Stimulated activated CD8-positive, alpha-beta memory T cell treated with anti-CD3 and anti-CD28 coated beads, Interleukin-2, amount 100 ng/mL, for 48 hours (primary cell): Measurements from ENCODE around the gene TMEM45B.
"Not testable (repeated sequence)": the region's sequence is repeated elsewhere in the genome, so short reads cannot be mapped to it uniquely, and the experiment has no call there.

Experiments used
- DNase-seq, 2 donors: peaks; one replicate each; pipeline ENCODE4 v3.0.0-alpha.2; 2020; ENCODE audit warnings: low read depth in 2 of 2

The TMEM45B gene

DNA sequence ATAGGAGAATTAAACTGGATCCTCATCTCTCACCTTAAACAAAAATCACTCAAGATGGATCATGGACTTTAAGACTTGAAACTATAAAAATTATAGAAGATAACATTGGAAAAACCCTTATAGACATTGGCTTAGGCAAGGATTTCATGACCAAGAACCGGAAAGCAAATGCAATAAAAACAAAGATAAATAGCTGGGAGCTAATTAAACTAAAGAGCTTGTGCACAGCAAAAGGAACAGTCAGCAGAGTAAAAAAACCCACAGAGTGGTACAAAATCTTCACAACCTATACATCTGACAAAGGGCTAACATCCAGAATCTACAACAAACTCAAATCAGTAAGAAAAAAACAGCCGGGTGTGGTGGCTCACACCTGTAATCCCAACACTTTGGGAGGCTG lies 7.4 kb upstream of the TMEM45B start:
- DNase-seq: not testable (repeated sequence)

DNA sequence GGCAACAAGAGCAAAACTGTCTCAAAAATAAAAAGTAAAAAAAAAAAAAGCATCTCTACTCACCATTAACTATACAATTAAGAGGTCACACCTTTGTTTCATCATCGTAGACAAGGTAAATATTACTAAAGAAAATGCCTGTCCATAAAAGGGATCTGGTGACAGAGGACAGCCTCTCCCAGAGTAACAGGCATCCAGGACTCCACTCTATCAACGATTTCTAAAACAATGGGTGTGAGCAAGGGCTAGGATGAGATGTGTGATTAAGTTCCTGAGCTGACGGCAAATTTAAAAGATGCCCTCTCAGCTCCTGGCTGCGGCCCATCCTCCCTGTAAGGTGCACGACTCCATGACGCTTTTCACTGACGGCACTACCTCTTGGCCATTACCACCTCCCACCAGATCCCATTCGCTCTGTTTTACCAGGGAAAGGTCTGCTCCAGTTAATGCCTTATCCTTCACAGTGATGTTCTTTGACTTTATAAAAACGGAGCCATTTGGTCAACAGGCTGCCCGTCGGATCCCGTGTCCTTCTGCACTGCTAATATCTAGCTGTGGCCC lies 2.3 kb upstream of the TMEM45B start:
- no peak for DNase-seq

DNA sequence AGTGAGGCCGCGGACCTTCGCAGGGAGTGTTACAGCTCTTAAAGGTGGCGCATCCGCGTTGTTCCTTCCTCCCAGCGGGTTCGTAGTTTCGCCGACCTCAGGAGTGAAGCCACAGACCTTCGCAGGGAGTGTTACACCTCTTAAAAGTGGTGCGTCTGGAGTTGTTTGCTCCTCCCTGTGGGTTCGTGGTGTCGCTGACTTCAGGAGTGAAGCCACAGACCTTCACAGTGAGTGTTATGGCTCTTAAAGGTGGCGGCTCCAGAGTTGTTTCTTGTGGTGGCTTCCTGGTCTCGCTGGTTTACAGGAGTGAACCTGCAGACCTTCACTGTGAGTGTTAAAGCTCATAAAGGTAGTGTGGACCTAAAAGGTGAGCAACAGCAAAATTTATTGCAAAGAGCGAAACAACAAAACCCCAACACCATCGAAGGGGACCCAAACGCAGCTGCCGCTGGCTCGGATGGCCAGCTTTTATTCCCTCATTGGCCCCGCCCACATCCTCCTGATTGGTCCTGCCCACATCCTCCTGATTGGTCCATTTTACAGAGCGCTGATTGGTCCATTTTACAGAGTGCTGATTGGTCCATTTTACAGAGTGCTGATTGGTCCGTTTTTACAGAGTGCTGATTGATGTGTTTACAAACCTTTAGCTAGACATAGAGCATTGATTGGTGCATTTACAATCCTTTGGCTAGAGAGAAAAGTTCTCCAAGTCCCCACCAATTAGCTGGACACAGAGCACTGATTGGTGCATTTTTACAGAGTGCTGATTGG lies 1.2 kb upstream of the TMEM45B start:
- DNase-seq: peak; percentile 26 to 62

DNA sequence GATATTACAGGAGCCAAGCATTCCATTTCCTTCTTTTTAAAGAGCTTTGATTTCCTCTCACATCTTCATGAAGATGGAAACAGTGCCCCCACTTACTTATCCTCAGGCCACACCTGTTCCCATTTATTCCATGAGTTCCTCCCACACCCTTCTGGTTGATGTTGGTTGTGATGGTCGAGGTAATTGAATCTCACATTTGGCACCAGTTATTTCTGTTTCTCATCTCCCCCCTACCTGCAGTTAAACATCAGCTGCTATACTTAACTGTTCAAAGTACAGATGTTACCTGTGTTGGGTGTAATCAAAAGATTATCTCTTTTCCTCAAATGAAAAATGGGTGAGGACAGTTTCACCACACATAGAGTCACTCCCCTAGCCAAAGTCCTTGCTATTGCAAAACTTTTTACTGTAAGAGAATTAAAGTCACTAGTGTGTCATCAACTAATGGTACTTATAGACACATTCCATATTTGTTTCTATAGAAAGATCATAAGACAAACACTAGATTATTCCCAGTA lies 1.9 kb downstream of the TMEM45B start:
- no peak for DNase-seq

DNA sequence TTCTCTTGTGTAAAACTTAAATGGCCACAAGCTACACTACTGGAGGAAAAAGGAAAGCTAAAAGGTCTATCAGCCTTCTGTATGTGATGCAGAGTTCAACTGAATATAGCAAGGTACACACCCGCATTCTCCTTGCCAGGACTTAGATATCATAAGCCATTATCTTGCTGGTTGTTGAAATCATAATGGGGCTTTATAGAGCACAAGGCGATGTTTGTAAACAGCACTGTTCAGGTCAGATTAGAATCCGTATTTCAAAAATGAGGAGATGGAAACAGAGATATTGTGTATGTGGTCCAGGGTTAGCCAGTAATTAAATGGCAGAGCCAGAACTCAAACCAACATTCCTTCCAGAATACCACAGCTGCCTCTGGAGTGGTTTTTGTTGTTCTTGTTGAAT lies 2.6 kb downstream of the TMEM45B start:
- not testable (repeated sequence) for DNase-seq

DNA sequence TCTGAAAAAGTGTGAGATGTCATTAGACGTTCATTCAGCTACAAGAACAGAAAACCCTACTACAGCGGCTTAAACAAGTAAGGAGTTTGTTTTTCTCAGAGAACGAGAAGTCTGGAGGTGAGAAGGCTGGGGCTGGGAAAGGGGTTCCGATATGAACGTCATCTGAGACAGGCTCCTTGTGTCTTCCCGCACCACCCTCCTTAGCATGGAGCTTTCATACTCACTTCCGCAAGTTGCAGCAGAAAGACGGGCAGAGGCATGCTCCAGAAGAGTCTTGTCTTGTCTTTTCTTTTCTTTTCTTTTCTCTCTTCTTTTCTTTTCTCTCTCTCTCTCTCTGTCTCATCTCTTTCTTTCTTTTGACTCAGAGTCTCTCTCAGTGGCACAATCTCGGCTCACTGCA lies 3.6 kb downstream of the TMEM45B start:
- no peak for DNase-seq

DNA sequence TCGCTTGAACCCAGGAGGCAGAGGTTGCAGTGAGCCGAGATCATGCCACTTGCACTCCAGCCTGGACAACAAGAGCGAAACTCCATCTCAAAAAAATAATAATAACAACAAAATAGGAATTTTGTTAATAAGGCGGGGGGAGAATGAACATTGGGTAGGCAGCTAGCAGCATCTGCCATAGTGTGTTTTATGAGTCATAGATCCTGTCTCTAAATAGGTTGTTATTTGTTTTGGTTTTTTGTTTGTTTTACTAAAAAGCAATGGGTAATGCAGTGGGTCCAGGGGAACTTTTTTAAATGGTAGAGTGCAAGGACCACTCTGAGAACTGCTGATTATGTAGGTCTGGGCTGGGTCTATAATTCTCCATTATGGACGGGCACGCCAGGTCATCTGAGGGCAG lies 4.6 kb downstream of the TMEM45B start:
- DNase-seq: not testable (repeated sequence)

DNA sequence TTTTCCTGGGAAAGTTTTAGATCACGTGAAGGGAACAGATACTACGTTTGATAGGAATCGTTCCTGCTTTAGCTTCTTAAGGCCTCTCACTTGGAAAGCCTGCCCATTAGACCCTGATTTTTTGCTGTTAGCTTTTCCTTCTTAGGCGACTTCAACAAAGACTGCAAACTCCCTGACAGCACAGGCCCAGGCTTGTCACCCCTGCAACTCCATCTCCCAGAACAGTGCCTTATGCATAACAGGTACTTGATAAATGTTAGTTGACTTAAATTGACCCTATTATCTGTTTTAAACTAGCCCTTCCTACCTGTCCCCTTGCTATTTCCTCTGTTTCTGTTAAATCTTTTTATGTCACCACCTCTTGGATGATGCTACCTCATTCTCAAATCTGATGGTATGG lies 7.6 kb downstream of the TMEM45B start:
- DNase-seq: not testable (repeated sequence)

DNA sequence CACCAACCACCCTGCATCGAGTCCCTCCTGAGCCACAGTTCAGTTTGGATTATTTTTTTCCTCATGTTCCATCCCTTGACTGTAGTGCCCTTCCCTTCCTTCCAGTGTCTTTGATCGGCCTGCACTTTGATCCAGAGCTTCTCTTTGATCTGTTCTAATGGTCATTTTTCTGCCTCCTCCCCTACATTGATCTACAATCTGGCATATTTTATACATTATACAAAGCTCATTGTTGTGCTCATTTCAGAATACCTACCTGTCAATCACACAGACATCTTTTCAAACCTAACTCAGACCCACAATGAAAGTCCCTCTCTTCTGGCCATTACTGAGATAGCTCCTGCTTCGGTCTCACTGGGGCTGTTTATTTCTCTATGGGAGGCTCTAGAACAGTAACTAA lies 8.2 kb downstream of the TMEM45B start:
- not testable (repeated sequence) for DNase-seq

DNA sequence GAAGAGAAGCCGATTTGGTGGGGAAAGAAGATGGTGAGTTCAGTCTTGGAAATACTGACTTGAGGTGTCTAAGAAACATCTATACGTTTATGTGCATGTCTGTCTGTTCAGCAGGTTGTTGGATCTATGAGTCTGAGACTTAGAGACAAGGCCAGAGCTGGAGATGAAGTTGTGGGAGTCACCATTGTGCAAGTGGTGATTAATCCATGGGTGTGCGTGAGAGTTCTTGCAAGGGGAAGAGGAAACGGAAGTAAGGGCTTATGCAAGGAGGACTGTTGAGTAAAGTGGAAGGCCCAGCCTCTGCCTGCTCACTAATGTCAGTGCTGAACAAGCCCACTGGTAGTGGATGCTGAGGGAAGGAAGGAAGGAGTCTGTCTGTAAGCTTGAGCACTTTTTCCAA lies 9.7 kb downstream of the TMEM45B start:
- no peak for DNase-seq

DNA sequence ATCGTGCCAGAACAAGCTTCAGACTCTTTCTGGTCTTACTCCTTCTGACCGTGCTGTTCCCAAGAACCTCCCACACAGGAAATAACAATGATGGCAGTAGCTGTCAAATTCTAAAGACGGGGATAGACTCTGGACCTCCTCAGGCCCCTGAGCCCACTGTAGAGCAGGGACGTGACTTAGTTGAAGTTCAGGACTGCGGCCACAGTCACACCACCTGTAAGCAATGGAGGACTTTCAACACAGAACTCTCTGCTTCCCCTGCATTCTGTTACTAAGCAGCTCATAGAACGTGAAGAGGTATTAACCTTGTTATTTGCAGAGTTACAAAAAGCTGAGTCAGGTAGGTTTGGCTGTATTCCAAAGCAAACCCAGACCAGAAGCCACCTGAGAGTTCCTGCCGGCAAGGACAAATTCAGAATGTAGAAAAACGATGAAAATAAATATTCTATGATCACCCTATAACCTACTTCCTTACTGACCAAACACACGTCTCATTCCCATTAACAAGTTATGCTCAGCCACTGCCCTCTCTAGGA lies 12.7 kb downstream of the TMEM45B start:
- no peak for DNase-seq

DNA sequence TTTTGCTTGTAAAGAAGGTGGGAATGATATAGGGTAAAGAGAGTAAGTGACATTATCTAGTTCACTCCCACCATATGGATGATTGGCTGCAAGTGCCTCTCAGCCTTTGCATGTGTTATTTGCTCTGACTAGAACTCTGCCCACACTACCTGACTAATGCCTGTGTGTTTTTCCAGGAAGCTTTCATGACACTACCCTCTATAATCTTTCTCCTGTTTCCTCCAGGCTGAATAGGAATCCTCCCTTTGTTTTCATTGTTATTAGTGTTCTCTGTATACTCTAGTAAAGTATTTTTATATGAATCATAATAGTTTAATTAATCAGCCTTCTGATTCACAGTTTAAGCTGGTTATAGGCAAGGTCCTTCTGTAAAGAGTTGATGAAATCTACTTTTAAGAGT lies 13.8 kb downstream of the TMEM45B start:
- DNase-seq: not testable (repeated sequence)

DNA sequence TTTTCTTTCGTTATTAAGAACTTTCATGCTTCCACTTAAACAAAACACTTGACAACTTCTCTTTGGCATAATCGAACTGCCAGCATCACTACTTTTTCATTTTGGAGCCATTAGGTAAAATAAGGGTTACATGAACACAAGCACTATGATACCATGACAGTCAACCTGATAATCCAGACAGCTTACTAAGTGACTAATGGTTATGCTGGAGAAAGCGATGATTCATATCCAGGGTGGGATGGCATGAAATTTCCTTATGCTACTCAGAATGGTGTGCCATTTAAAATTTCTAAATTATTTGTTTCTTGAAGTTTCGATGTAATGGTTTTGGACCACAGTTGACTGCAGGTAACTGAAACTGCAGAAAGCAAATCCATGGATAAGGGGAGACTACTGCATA lies 15.6 kb downstream of the TMEM45B start:
- DNase-seq: not testable (repeated sequence)

DNA sequence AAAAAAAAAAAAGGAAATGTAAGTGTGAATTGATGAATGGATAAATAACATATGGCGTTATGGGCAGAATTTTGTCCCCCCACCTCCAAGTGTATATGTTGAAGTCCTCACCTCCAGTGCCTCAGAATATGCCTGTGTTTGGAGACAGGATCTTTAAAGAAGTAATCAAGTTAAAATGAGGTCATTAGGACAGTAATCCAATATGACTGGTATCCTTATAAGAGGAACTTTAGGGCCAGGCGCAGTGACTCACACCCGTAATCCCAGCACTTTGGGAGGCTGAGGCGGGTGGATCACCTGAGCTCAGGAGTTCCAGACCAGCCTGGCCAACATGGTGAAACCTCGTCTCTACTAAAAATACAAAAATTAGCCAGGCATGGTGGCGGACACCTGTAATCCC lies 17.6 kb downstream of the TMEM45B start:
- DNase-seq: not testable (repeated sequence)

DNA sequence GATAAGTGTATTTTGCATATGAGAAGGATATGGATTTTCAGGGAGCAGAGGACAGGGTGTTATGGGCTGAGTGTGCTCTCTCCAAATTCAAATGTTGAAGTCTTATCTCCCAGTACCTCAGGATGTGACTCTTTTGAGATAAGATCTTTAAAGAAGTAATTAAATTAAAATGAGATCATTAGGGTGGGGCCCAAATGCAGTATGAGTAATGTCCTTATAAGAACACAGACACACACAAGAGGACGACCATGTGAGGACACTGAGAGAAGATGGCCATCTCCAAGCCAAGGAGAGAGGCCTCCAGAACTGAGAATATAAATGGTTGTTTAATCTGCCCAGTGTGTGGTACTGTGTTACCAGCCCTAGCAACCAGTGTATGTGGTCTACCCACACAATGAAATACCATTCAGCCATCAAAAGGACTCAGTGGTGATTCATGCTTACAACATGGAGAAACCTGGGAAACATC lies 20.8 kb downstream of the TMEM45B start:
- DNase-seq: not testable (repeated sequence)

DNA sequence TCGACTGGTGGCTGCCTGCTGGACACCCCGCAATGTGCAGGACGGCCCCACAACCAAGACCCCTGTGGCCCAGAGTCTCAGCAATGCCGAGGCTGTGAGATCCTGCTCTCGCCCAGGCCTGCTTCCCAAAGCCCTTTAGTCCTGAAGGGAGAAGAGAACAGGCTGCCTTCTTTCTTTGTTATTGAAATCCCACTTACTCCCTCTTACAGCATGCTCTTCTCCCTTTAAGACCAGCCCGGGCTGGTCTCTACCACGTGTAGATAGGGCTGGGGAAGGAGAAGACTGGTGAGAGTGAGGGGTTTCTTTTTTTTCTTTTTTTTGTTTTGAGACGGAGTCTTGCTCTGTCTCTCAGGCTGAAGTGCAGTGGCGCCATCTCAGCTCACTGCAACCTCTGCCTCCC lies 21.3 kb downstream of the TMEM45B start:
- DNase-seq: no peak

DNA sequence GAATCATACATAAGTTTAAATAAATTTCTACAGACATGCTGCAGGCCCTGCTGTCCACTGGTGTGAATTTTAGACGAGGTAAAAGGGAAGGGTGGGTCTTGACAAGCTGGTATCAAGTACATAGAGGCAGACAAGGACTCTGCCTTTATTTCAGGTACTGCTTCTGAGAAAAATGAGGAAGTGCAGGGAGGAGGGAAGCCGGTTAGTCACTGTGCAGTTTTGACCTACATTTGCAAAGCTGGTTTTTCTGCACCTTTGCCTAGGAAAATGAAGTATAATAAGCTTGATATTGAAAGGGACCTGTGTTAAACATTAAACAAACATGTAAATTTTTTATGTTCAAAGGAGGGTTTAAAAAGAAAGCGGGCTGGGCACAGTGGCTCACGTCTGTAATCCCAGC lies 24.6 kb downstream of the TMEM45B start:
- no peak for DNase-seq

DNA sequence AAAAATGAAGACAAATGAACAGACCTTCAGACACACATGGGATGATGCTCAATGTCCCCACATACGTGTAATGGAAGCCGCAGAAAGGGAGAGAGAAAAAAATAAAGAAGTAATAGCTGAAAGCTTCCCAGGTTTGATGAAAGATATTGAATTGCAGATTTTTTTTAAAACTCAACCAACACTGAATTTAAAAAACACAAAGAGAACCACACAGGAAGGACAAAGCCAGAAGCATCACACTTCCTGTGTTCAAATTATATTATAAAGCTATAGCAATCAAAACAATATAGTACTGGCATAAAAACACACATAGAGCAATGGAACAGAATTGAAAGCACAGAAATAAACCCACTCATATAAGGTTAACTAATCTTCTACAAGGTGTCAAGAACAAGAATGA lies 26.5 kb downstream of the TMEM45B start:
- DNase-seq: no peak

DNA sequence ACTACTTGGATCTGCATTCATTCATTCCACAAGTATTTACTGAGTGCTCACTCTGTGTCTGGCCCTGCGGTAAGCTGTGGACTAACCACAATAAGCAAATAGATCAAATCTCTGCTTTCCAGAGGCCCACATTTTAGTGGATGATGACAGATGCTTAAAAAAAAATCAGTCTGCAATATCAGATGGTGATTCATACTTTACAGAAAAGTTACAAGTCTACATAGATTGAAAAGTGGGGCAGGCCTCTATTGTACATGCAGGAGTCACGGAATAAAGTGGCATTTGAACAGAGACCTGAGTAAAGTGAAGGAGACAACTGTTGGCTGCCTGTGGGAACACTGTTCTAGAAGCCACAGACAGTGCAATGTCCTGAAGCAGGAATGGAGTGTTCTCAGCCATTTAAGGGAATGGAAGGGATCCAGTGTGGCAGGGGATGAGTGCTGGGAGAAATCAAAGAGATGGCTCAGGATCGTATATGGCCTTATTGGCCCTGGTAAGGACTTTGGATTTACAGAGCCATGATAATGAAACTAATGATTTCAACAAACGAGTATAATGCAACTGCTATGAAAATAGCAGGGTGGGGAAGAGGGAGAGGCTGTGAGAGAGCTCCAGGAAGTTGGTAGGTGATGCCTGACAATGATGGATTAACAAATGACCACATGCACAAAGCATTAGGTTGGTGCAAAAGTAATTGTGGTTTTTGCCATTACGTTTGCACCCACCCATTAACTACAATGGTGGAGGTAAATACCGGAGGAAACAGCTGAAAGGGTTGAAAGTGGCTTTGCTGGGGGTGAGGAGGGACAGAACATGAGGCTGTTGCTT lies 31.1 kb downstream of the TMEM45B start:
- DNase-seq: no peak

DNA sequence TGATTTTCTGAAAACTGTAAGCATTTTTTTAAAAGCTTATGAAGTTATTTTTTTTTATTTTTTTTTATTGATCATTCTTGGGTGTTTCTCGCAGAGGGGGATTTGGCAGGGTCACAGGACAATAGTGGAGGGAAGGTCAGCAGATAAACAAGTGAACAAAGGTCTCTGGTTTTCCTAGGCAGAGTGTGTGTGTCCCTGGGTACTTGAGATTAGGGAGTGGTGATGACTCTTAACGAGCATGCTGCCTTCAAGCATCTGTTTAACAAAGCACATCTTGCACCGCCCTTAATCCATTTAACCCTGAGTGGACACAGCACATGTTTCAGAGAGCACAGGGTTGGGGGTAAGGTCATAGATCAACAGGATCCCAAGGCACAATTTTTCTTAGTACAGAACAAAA lies 31.7 kb downstream of the TMEM45B start:
- DNase-seq: not testable (repeated sequence)

DNA sequence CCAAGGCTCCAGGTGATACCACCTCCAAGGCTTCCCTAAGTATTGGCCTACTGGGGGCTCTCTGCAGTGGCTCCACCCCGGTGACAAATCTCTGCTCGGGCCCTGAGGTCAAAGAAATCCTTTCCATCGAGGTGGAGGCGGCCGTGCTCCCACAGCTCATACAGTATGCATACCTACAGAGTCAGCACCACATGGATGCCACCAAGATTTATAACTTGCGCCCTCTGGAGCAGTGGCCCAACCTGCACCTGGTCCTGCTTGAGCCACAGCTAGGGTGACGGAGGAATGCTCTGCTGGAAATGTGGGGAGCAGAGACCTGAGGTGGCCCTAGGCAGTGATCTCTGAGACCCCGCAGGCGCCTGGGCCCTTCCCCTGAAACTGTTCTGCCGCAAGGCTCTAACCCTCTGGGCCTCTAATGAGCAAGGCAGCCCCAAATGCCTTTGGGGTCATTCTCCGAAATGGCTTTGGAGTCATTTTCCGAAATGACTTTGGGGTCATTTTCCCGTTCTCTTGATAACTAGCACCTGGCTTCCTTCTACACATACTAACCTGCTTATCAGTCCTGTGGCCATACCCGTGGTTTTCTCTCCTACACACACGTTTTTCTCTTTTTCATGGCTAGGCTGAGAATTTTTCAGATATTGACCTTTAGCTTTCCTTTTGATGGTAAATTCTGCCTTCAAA lies 33.9 kb downstream of the TMEM45B start:
- DNase-seq: no peak
